ENCODE data around the gene ACR.

ACR gene

GRCh38 chr22:50705851-50706351, 32.1 kb upstream of the ACR start:
- H3K79me2 ChIP-seq (ENCODE audit: insufficient read depth, low read length), result no peaks in the 10 kb centered on the region
- peaks cover 43% of the 10 kb centered on the region; the same call in 1 of the 2 replicates for H3K36me3 ChIP-seq (ENCODE audit: insufficient read depth, low read length)
- H3K9me3 ChIP-seq (ENCODE audit: insufficient read depth, low read depth, low read length), result no peaks in the 10 kb centered on the region
- no peaks in the 10 kb centered on the region for H3F3A ChIP-seq (ENCODE audit: low read depth)
- H3K4me3 ChIP-seq (ENCODE audit: low read length, poor library complexity, severe bottlenecking), result no peak overlapping the region
- H3K27me3 ChIP-seq (ENCODE audit: insufficient read depth, low read length, poor library complexity, severe bottlenecking), result no peaks in the 10 kb centered on the region
- no peak overlapping the region for H2AFZ ChIP-seq (ENCODE audit: low read length)
- no peak overlapping the region for H3K4me2 ChIP-seq (ENCODE audit: low read depth, low read length, poor library complexity, severe bottlenecking)
- peaks cover 20% of the 10 kb centered on the region for H3K4me1 ChIP-seq (ENCODE audit: insufficient read depth, low read length, poor library complexity, severe bottlenecking)
- H3K9me2 ChIP-seq (replicated peaks; ENCODE audit: low read depth, low read length), result no peaks in the 10 kb centered on the region
- no peak for TF ChIP-seq EZH2phosphoT487 (IDR thresholded peaks at IDR 0.05; ENCODE audit: borderline replicate concordance)
- TF ChIP-seq, protein P1, sequence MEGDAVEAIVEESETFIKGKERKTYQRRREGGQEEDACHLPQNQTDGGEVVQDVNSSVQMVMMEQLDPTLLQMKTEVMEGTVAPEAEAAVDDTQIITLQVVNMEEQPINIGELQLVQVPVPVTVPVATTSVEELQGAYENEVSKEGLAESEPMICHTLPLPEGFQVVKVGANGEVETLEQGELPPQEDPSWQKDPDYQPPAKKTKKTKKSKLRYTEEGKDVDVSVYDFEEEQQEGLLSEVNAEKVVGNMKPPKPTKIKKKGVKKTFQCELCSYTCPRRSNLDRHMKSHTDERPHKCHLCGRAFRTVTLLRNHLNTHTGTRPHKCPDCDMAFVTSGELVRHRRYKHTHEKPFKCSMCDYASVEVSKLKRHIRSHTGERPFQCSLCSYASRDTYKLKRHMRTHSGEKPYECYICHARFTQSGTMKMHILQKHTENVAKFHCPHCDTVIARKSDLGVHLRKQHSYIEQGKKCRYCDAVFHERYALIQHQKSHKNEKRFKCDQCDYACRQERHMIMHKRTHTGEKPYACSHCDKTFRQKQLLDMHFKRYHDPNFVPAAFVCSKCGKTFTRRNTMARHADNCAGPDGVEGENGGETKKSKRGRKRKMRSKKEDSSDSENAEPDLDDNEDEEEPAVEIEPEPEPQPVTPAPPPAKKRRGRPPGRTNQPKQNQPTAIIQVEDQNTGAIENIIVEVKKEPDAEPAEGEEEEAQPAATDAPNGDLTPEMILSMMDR (conservative IDR thresholded peaks at IDR 0.05; ENCODE audit: low read length), result no peak
- no peaks in the 10 kb centered on the region for H4K20me1 ChIP-seq (ENCODE audit: insufficient read depth, low read length, poor library complexity, severe bottlenecking)
- no peak overlapping the region for H3K9ac ChIP-seq (ENCODE audit: low read depth, low read length, poor library complexity, severe bottlenecking)

DNA sequence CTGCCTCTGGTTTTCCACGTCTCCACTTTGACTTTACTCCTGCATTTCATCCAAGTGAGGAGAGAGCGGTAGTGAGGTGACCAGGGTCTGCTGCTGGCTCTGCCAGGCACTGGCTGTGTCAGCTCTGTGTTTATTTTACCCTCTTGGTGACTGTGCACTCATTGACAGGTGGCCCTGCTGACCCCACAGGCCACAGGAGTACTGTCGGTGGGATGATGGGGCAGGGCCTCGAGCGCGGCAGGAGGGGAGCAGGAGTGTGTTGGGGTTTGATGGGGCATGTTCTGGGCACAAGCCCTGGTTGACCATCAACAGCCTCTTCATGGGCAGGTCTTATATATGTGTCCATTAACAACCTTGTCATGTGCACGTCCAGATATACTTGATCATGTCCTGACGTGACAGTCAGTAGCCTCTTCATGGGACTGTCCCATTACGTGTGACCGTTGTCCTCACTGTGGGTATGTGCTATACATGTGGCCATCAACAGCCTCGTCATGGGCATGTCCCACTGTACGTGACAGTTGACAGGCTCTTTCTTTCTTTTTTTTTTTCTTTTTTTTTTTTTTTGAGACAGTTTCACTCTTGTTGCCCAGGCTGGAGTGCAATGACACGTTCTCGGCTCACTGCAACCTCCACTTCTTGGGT, 31.4 kb upstream of the ACR start:
- no peaks in the 10 kb centered on the region for H3K27me3 ChIP-seq (ENCODE audit: insufficient read depth, low read length, poor library complexity, severe bottlenecking)
- no peaks in the 10 kb centered on the region for H3K9me2 ChIP-seq (replicated peaks; ENCODE audit: low read depth, low read length)
- H3K9me3 ChIP-seq (ENCODE audit: insufficient read depth, low read depth, low read length), result no peaks in the 10 kb centered on the region
- no peak overlapping the region for H3K9ac ChIP-seq (ENCODE audit: low read depth, low read length, poor library complexity, severe bottlenecking)
- TF ChIP-seq EZH2phosphoT487 (IDR thresholded peaks at IDR 0.05; ENCODE audit: borderline replicate concordance), result no peak
- TF ChIP-seq, protein P1 (conservative IDR thresholded peaks at IDR 0.05; ENCODE audit: low read length), result no peak
- no peak overlapping the region for H3K4me3 ChIP-seq (ENCODE audit: low read length, poor library complexity, severe bottlenecking)
- no peak overlapping the region for H3K4me2 ChIP-seq (ENCODE audit: low read depth, low read length, poor library complexity, severe bottlenecking)
- H3K4me1 ChIP-seq (ENCODE audit: insufficient read depth, low read length, poor library complexity, severe bottlenecking), result peaks cover 17% of the 10 kb centered on the region
- H3K36me3 ChIP-seq (ENCODE audit: insufficient read depth, low read length), result peaks cover 43% of the 10 kb centered on the region; the same call in 1 of the 2 replicates
- no peaks in the 10 kb centered on the region for H3K79me2 ChIP-seq (ENCODE audit: insufficient read depth, low read length)
- no peaks in the 10 kb centered on the region for H4K20me1 ChIP-seq (ENCODE audit: insufficient read depth, low read length, poor library complexity, severe bottlenecking)
- H2AFZ ChIP-seq (ENCODE audit: low read length), result no peak overlapping the region
- no peaks in the 10 kb centered on the region for H3F3A ChIP-seq (ENCODE audit: low read depth)

DNA sequence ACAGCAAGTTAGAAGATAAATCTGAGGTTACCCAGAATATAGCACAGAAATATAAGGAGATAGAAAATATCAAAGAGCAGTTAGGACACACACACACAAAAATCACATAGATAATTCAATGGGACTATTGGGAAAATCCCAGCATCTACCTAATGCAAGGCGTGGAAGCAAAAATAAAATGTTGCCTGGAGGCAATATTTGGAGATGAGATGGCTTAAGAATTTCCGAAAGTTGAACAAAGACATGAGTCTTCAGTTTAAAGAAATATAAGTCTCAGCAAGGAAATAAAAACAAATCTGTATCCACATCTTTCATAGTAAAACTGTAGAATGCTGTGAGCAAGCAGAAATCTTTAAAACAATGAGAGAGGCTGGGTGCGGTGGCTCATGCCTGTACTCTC, 29.5 kb upstream of the ACR start:
- no peak for TF ChIP-seq EZH2phosphoT487 (IDR thresholded peaks at IDR 0.05; ENCODE audit: borderline replicate concordance)
- TF ChIP-seq, protein P1 (conservative IDR thresholded peaks at IDR 0.05; ENCODE audit: low read length), result no peak
- H3K4me3 ChIP-seq (ENCODE audit: low read length, poor library complexity, severe bottlenecking), result no peak overlapping the region
- H3K9me3 ChIP-seq (ENCODE audit: insufficient read depth, low read depth, low read length), result no peaks in the 10 kb centered on the region
- H3K27me3 ChIP-seq (ENCODE audit: insufficient read depth, low read length, poor library complexity, severe bottlenecking), result no peaks in the 10 kb centered on the region
- no peak overlapping the region for H3K4me2 ChIP-seq (ENCODE audit: low read depth, low read length, poor library complexity, severe bottlenecking)
- no peaks in the 10 kb centered on the region for H3K79me2 ChIP-seq (ENCODE audit: insufficient read depth, low read length)
- no peaks in the 10 kb centered on the region for H3K4me1 ChIP-seq (ENCODE audit: insufficient read depth, low read length, poor library complexity, severe bottlenecking)
- H3K9me2 ChIP-seq (replicated peaks; ENCODE audit: low read depth, low read length), result no peaks in the 10 kb centered on the region
- peaks cover 38% of the 10 kb centered on the region; the same call in 1 of the 2 replicates for H3K36me3 ChIP-seq (ENCODE audit: insufficient read depth, low read length)
- H3F3A ChIP-seq (ENCODE audit: low read depth), result no peaks in the 10 kb centered on the region
- H3K9ac ChIP-seq (ENCODE audit: low read depth, low read length, poor library complexity, severe bottlenecking), result no peak overlapping the region
- H4K20me1 ChIP-seq (ENCODE audit: insufficient read depth, low read length, poor library complexity, severe bottlenecking), result no peaks in the 10 kb centered on the region
- H2AFZ ChIP-seq (ENCODE audit: low read length), result no peak overlapping the region

All from Loucy (cell line).